SU-DHL-6 (cell line): ENCODE data around the gene AIFM2.

Experiments used
- EZH2phosphoT487 ChIP-seq: fragments of 200-600 bp; sonication (generic), shearing (Covaris generic); conservative IDR thresholded peaks from 2 replicates; pipeline ENCODE4 v1.6.1; 2018; ENCODE audit warnings: mild to moderate bottlenecking, antibody characterized with exemption, low read length, moderate library complexity, mixed read lengths
- TF ChIP-seq, protein P1 (sequence below): fragments of 200-600 bp; sonication (generic); IDR thresholded peaks from one replicate; pipeline ENCODE4 v1.5.1; 2017; ENCODE audit warnings: antibody characterized with exemption, mild to moderate bottlenecking, low read length, moderate library complexity; ENCODE audit not compliant: insufficient read depth, poor library complexity, severe bottlenecking

DNA sequence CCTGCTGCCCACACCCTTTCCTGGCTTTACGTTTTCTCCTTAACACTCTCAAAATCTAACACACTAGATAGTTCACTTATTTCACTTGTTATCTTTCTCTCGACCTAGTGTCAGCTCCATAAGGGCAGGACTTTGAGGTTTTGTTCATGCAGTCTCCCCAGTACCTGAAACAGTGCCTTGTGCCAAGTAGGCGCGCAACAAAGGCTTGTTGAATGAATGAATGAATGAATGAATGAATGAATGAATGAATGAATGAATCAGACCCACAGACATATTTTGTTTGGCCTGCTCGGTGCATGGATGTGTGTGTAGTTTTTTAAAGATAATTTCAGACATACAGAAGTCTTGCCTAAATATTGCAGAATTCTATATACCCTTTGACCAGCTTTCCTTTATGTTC, 7.7 kb upstream of the AIFM2 start:
- TF ChIP-seq, protein P1, sequence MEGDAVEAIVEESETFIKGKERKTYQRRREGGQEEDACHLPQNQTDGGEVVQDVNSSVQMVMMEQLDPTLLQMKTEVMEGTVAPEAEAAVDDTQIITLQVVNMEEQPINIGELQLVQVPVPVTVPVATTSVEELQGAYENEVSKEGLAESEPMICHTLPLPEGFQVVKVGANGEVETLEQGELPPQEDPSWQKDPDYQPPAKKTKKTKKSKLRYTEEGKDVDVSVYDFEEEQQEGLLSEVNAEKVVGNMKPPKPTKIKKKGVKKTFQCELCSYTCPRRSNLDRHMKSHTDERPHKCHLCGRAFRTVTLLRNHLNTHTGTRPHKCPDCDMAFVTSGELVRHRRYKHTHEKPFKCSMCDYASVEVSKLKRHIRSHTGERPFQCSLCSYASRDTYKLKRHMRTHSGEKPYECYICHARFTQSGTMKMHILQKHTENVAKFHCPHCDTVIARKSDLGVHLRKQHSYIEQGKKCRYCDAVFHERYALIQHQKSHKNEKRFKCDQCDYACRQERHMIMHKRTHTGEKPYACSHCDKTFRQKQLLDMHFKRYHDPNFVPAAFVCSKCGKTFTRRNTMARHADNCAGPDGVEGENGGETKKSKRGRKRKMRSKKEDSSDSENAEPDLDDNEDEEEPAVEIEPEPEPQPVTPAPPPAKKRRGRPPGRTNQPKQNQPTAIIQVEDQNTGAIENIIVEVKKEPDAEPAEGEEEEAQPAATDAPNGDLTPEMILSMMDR: no peak
- no peak for TF ChIP-seq EZH2phosphoT487
